ENCODE measurements around the gene INPP1.

DNA sequence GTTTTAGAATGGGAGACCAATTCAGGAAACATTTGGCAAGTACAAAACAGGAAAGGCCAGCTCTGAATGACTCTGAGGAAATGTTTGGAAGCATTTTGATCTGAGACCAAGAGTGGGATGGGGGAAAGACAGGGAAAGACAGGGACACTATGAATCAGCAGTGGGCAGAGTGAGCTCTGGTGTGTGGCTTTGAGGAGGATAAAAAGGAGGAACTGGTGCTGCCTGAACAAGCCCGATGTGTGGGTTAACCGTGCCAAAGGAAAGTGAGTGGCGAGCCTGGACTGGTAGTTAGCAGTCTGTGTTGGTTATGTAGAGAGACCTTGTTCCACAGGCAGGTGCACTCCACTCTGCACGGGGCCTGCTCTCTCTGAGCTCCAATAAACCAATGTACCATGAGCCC lies 70.0 kb downstream of the INPP1 start:
- TF ChIP-seq, protein P1, sequence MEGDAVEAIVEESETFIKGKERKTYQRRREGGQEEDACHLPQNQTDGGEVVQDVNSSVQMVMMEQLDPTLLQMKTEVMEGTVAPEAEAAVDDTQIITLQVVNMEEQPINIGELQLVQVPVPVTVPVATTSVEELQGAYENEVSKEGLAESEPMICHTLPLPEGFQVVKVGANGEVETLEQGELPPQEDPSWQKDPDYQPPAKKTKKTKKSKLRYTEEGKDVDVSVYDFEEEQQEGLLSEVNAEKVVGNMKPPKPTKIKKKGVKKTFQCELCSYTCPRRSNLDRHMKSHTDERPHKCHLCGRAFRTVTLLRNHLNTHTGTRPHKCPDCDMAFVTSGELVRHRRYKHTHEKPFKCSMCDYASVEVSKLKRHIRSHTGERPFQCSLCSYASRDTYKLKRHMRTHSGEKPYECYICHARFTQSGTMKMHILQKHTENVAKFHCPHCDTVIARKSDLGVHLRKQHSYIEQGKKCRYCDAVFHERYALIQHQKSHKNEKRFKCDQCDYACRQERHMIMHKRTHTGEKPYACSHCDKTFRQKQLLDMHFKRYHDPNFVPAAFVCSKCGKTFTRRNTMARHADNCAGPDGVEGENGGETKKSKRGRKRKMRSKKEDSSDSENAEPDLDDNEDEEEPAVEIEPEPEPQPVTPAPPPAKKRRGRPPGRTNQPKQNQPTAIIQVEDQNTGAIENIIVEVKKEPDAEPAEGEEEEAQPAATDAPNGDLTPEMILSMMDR (IDR thresholded peaks at IDR 0.05) = no peak
- TF ChIP-seq TCF7 (CRISPR knock-in tag; IDR thresholded peaks at IDR 0.05; ENCODE audit: low read depth) (no peak), FOXP1 (CRISPR knock-in tag; IDR thresholded peaks at IDR 0.05; ENCODE audit: borderline replicate concordance) (no peak), FOXK1 (CRISPR knock-in tag; IDR thresholded peaks at IDR 0.05) (no peak)

Data from WTC11 (cell line).